Choroid plexus epithelial cell (primary cell): ENCODE measurements around the gene HDDC3.

Experiments
- DNase-seq: peaks from one replicate; pipeline ENCODE4 v3.0.0-alpha.2; 2010; ENCODE audit warnings: low read depth
- H3K4me3 ChIP-seq: 2 replicates; pipeline ENCODE4 v1.5.1; 2011; ENCODE audit warnings: low read depth, mild to moderate bottlenecking, control low read depth, low read length, moderate library complexity
- CTCF ChIP-seq: conservative IDR thresholded peaks from 2 replicates; pipeline ENCODE4 v1.5.1; 2011; ENCODE audit warnings: low read depth, mild to moderate bottlenecking, control low read depth, inconsistent platforms, low read length, moderate library complexity

HDDC3 gene

GRCh38 chr15:90946941-90947576 lies 14.7 kb upstream of the HDDC3 start:
- no peak overlapping the region for H3K4me3 ChIP-seq
- DNase-seq = no peak
- no peak for TF ChIP-seq CTCF

- H3K4me3 ChIP-seq = no peak overlapping the region
- no peak for DNase-seq
- TF ChIP-seq CTCF = no peak
Observed at GRCh38 chr15:90946538-90946937, 14.2 kb upstream of the HDDC3 start.

GRCh38 chr15:90945091-90945490 lies 12.7 kb upstream of the HDDC3 start:
- no peak for TF ChIP-seq CTCF
- no peak for DNase-seq
- H3K4me3 ChIP-seq = no peak overlapping the region

GRCh38 chr15:90942354-90943120 lies 10.2 kb upstream of the HDDC3 start:
- DNase-seq = no peak
- no peak for TF ChIP-seq CTCF
- H3K4me3 ChIP-seq = no peak overlapping the region

GRCh38 chr15:90941038-90941437 lies 8.7 kb upstream of the HDDC3 start:
- DNase-seq = no peak
- no peak for TF ChIP-seq CTCF

GRCh38 chr15:90939756-90940155 lies 7.4 kb upstream of the HDDC3 start:
- TF ChIP-seq CTCF = no peak
- DNase-seq = no peak
- H3K4me3 ChIP-seq = no peak overlapping the region

More at GRCh38 chr15:90941038-90941437, 8.7 kb upstream of the HDDC3 start:
- no peak overlapping the region for H3K4me3 ChIP-seq

- no peak overlapping the region for H3K4me3 ChIP-seq
- TF ChIP-seq CTCF = no peak
- DNase-seq = no peak
Observed at GRCh38 chr15:90938261-90938660, 5.9 kb upstream of the HDDC3 start.
